ENCODE results near the gene PDZD2. TPM values are rescaled to one million over a fixed set of nuclear protein-coding genes. Genes with fewer than 3 reads are reported as not detected.

PDZD2 gene
- total RNA-seq, 4 donors from 2014 or later, result 13.7 to 26.7 (median 24.1) TPM

- Histone ChIP-seq H3K4me1 (peaks cover 16 to 42% (median 17%) of the 10 kb centered on the region in 3 donors), H3K4me3 (no peak overlapping the region), H3K27ac (peak overlapping the region; percentile 25 to 61 (median 48)), H3K9me3 (no peaks in the 10 kb centered on the region), H3K36me3 (no peaks in the 10 kb centered on the region), H3K27me3 (no peaks in the 10 kb centered on the region)
- DNase-seq, result no peak
- intact Hi-C loops (cut with DNase I), result no loop called here
- WGBS, 2 donors, result 22 to 25% methylated on average over 6 of the region's 6 CpGs
- TF ChIP-seq, protein P1, sequence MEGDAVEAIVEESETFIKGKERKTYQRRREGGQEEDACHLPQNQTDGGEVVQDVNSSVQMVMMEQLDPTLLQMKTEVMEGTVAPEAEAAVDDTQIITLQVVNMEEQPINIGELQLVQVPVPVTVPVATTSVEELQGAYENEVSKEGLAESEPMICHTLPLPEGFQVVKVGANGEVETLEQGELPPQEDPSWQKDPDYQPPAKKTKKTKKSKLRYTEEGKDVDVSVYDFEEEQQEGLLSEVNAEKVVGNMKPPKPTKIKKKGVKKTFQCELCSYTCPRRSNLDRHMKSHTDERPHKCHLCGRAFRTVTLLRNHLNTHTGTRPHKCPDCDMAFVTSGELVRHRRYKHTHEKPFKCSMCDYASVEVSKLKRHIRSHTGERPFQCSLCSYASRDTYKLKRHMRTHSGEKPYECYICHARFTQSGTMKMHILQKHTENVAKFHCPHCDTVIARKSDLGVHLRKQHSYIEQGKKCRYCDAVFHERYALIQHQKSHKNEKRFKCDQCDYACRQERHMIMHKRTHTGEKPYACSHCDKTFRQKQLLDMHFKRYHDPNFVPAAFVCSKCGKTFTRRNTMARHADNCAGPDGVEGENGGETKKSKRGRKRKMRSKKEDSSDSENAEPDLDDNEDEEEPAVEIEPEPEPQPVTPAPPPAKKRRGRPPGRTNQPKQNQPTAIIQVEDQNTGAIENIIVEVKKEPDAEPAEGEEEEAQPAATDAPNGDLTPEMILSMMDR (IDR thresholded peaks at IDR 0.05), result no peak
- TF ChIP-seq POLR2A (IDR thresholded peaks at IDR 0.05), result no peak
Measured at GRCh38 chr5:31962351-31962751, 323.4 kb downstream of the PDZD2 start.

DNA sequence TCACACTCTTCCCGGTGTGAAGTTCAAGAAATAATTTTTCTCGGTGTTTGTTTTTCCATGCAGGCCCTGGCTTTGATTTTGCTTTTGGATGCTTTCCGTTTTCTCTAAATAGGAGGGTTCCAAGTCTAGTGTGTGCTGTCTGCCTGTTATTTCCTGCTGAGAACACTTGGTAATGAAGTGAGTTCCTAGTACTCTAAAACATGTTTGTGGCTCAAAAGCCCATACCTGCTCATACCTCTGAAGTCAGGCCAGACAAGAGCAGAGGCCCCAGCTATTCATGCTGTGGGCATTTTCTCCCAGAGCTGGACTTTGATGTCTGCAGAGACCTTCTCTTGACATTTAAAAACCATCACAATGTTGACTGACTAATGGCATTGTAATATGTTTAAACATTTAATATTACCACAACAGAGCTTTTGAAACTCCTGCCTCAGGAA, 324.0 kb downstream of the PDZD2 start:
- H3K27me3 ChIP-seq, result no peaks in the 10 kb centered on the region
- TF ChIP-seq, protein P1 (IDR thresholded peaks at IDR 0.05), result no peak
- TF ChIP-seq POLR2A (IDR thresholded peaks at IDR 0.05), result no peak
- no peaks in the 10 kb centered on the region for H3K36me3 ChIP-seq
- peaks cover 16 to 47% (median 17%) of the 10 kb centered on the region in 3 donors for H3K4me1 ChIP-seq
- intact Hi-C loops (cut with DNase I), result no loop called here
- 11 to 28% methylated on average over 3 of the region's 3 CpGs for WGBS, 2 donors
- peak overlapping the region; percentile 25 to 61 (median 48) for H3K27ac ChIP-seq
- H3K9me3 ChIP-seq, result no peaks in the 10 kb centered on the region
- no peak overlapping the region for H3K4me3 ChIP-seq
- no peak for DNase-seq

DNA sequence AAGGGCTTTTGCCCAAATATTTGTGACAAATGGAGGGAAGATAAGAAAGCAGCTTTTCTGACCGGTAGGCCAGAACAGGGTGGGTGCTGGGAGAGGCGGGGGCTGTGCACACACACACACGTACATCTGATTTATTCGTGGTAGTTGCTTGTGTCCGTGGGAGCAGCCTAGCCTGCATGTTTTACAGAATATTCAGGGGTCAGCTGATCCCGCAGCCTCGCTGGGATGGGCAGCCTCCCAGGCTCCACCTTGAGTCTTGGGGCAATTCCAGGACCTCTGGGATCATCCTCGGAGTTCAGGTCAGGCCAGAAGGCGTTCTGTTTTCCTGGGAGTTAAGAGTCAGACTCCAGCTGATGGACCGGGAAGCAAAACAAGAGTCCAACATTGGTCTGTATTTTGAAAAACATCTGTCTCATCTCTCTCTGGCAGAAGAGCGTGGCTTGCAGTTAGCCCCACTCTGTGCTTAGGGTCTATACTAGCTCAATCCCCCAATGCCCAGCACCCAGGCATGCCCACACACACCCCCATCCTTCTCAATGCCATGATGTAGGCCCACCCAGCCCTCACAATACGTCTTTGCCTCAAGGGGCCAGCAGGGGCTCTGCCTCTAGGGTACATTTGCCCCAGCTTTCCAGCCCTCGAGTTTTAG, 324.6 kb downstream of the PDZD2 start:
- H3K9me3 ChIP-seq, result no peaks in the 10 kb centered on the region
- no peak overlapping the region for H3K4me3 ChIP-seq
- WGBS, 2 donors, result 45 to 63% methylated on average over 7 to 10 of the region's 13 CpGs
- peaks cover 16 to 50% (median 17%) of the 10 kb centered on the region in 3 donors for H3K4me1 ChIP-seq
- H3K27me3 ChIP-seq, result no peaks in the 10 kb centered on the region
- intact Hi-C loops (cut with DNase I), result no loop called here
- peak overlapping the region; percentile 25 to 61 (median 48) for H3K27ac ChIP-seq
- no peaks in the 10 kb centered on the region for H3K36me3 ChIP-seq
- no peak for DNase-seq
- TF ChIP-seq, protein P1 (IDR thresholded peaks at IDR 0.05), result no peak
- TF ChIP-seq POLR2A (IDR thresholded peaks at IDR 0.05), result no peak

GRCh38 chr5:31964007-31964360, 325.1 kb downstream of the PDZD2 start:
- peaks cover 16 to 50% (median 17%) of the 10 kb centered on the region in 3 donors for H3K4me1 ChIP-seq
- H3K36me3 ChIP-seq, result no peaks in the 10 kb centered on the region
- no peak overlapping the region for H3K4me3 ChIP-seq
- no peak for TF ChIP-seq POLR2A (IDR thresholded peaks at IDR 0.05)
- TF ChIP-seq, protein P1 (IDR thresholded peaks at IDR 0.05), result no peak
- WGBS, 2 donors, result 17 to 48% methylated on average over 2 of the region's 2 CpGs
- H3K27ac ChIP-seq, result peak overlapping the region in 3 of 4 donors; percentile 42 to 61 (median 54)
- no peaks in the 10 kb centered on the region for H3K27me3 ChIP-seq
- intact Hi-C loops (cut with DNase I), result no loop called here
- no peak for DNase-seq
- no peaks in the 10 kb centered on the region for H3K9me3 ChIP-seq

GRCh38 chr5:31965227-31965626, 326.3 kb downstream of the PDZD2 start:
- no peak for TF ChIP-seq POLR2A (IDR thresholded peaks at IDR 0.05)
- TF ChIP-seq, protein P1 (IDR thresholded peaks at IDR 0.05), result no peak
- intact Hi-C loops (cut with DNase I), result no loop called here
- 80 to 85% methylated on average over 6 of the region's 6 CpGs for WGBS, 2 donors
- Histone ChIP-seq H3K4me3 (no peak overlapping the region), H3K9me3 (no peaks in the 10 kb centered on the region), H3K4me1 (peaks cover 16 to 50% (median 17%) of the 10 kb centered on the region in 3 donors), H3K36me3 (no peaks in the 10 kb centered on the region), H3K27me3 (no peaks in the 10 kb centered on the region), H3K27ac (no peak overlapping the region)
- no peak for DNase-seq
